ENCODE data around the gene TOMM5.

Gene TOMM5

DNA sequence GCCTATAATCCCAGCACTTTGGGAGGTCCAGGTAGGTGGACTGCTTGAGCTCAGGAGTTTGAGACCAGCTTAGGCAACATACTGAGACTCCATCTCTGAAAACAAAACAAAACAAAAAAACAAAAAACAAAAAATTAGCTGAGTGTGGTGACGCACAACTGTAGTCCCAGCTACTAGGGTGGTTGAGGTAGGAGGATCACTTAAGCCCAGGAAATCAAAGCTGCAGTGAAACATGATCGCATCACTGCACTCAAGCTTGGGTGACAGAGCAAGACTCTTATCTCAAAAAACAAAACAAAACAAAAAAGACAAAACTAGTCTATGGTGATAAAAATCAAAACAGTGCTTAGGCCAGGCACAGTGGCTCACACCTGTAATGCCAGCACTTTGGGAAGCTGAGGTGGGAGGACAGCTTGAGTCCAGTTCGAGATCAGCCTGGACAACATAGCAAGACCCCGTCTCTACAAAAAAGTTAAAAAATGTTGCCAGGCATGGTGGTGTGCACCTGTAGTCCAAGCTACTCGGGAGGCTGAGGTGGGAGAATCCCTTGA is 45.0 kb downstream of the TOMM5 start:
- no peak for TF ChIP-seq ZFX (IDR thresholded peaks at IDR 0.05)
- no peak for TF ChIP-seq CTCF (conservative IDR thresholded peaks at IDR 0.05)
- no peak overlapping the region for H3K27ac ChIP-seq

GRCh38 chr9:37543468-37543867 is 48.9 kb downstream of the TOMM5 start:
- TF ChIP-seq ZFX (IDR thresholded peaks at IDR 0.05) (no peak), CTCF (conservative IDR thresholded peaks at IDR 0.05) (no peak)
- H3K27ac ChIP-seq, result no peak overlapping the region

- no peak overlapping the region for H3K27ac ChIP-seq
- TF ChIP-seq ZFX (IDR thresholded peaks at IDR 0.05) (no peak), CTCF (conservative IDR thresholded peaks at IDR 0.05) (no peak)
Measured at GRCh38 chr9:37542895-37543294, 49.5 kb downstream of the TOMM5 start.

DNA sequence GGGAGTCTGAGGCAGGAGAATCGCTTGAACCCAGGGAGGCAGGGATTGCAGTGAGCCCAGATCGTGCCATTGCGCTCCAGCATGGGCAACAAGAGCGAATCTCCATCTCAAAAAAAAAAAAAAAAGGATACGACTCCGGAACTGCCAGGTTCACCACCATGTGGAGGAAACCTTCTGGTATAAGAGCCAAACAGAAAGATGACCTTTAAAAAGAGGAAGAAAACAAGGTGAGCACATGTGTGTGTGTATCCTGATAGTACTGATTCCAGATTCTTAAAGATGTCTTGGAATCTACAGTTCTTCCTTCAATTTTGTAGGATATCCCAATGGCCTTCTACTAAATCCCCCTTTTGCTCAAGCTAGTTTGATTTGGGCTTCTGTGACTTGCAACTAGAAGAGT is 49.9 kb downstream of the TOMM5 start:
- TF ChIP-seq ZFX (IDR thresholded peaks at IDR 0.05) (no peak), CTCF (conservative IDR thresholded peaks at IDR 0.05) (no peak)

DNA sequence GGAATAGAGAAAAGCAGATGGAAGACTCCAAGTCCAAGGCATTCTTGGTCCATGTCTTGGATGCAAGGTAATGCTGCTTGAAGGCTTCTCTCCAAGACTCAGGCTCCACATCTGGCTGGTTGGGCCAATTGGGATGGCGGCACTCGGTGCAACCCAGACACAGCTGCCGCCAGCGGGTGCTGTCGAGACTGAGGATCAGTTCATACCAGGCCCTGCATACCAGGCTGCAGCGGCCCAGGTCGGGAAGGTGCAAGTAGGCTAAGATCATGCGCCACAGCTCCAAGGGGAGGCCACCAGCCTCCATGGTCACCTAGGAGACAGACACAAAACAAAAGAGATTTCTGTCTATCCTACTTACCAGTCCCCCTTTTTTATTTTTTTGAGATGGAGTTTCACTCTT is 50.9 kb downstream of the TOMM5 start:
- no peak for TF ChIP-seq ZFX (IDR thresholded peaks at IDR 0.05)
- TF ChIP-seq CTCF (conservative IDR thresholded peaks at IDR 0.05), result no peak
- peak overlapping the region; percentile 78 for H3K27ac ChIP-seq

More for the DNA sequence above, 49.9 kb downstream of the TOMM5 start:
- peak overlapping the region; percentile 78 for H3K27ac ChIP-seq

DNA sequence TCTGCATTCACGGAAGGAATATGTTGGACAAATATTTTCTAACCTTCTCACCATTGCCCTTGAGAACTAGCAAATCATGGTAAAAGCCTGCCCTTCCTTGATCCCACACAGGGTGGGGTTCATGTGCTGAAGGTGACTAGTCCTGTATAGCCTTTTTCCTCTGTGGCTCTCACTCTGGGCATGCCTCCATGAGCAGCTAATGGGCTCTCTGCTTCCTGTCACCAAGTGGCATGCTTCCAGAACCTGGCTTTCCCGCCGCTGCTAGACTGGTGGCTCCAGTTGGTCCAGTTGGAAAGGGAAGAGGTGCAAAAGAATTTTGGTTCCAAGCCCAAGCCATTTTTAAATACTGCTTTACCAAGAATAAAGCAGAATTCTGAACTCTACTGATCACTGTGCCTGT is 51.8 kb downstream of the TOMM5 start:
- peak overlapping the region; percentile 78 for H3K27ac ChIP-seq
- no peak for TF ChIP-seq CTCF (conservative IDR thresholded peaks at IDR 0.05)
- no peak for TF ChIP-seq ZFX (IDR thresholded peaks at IDR 0.05)

GRCh38 chr9:37539634-37540033 is 52.8 kb downstream of the TOMM5 start:
- no peak overlapping the region; the same call in 1 of the 2 replicates for H3K27ac ChIP-seq
- TF ChIP-seq ZFX (IDR thresholded peaks at IDR 0.05) (no peak), CTCF (conservative IDR thresholded peaks at IDR 0.05) (no peak)
